GM23248 (cell line): ENCODE results near the gene THRA. TPM values are rescaled to one million over a fixed set of nuclear protein-coding genes. Genes with fewer than 3 reads are reported as not detected.

Experiments used
- DNase-seq: peaks from one replicate; pipeline ENCODE4 v3.0.0-alpha.2; 2015
- H2AFZ ChIP-seq: fragments of 200-600 bp; sonication (generic); 2 replicates; pipeline ENCODE4 v1.6.1; 2016; ENCODE audit warnings: antibody characterized with exemption
- H3F3A ChIP-seq: fragments of 200-600 bp; sonication (generic); 2 replicates; pipeline ENCODE4 v1.6.1; 2016; ENCODE audit warnings: mild to moderate bottlenecking, antibody characterized with exemption, mixed run types; ENCODE audit not compliant: insufficient read depth
- H3K27ac ChIP-seq: fragments of 200-600 bp; sonication (generic); 2 replicates; pipeline ENCODE4 v1.5.1; 2016; ENCODE audit warnings: mild to moderate bottlenecking
- H3K27me3 ChIP-seq: fragments of 200-600 bp; sonication (generic); replicated peaks from 2 replicates; pipeline ENCODE4 v1.6.1; 2016; ENCODE audit warnings: mild to moderate bottlenecking; ENCODE audit not compliant: insufficient read depth
- H3K36me3 ChIP-seq: fragments of 200-600 bp; sonication (generic); 2 replicates; pipeline ENCODE4 v1.6.1; 2016; ENCODE audit warnings: low read depth, mild to moderate bottlenecking
- H3K4me1 ChIP-seq: fragments of 200-600 bp; sonication (generic); 2 replicates; pipeline ENCODE4 v1.6.1; 2016; ENCODE audit warnings: mild to moderate bottlenecking; ENCODE audit not compliant: insufficient read depth
- H3K4me2 ChIP-seq: fragments of 200-600 bp; sonication (generic); one replicate; pipeline ENCODE4 v1.6.1; 2016; ENCODE audit warnings: mild to moderate bottlenecking; ENCODE audit not compliant: unreplicated experiment
- H3K4me3 ChIP-seq: fragments of 200-600 bp; sonication (generic); 2 replicates; pipeline ENCODE4 v1.5.1; 2016; ENCODE audit warnings: mild to moderate bottlenecking
- H3K79me2 ChIP-seq: fragments of 200-600 bp; sonication (generic); 2 replicates; pipeline ENCODE4 v1.6.1; 2016; ENCODE audit warnings: mild to moderate bottlenecking; ENCODE audit not compliant: insufficient read depth
- H3K9ac ChIP-seq: fragments of 200-600 bp; sonication (generic); 2 replicates; pipeline ENCODE4 v1.6.1; 2016; ENCODE audit warnings: mild to moderate bottlenecking
- H3K9me2 ChIP-seq: fragments of 200-600 bp; sonication (generic); 2 replicates; pipeline ENCODE4 v1.6.1; 2016; ENCODE audit warnings: mixed run types, mild to moderate bottlenecking, moderate library complexity; ENCODE audit not compliant: insufficient read depth
- H3K9me3 ChIP-seq: fragments of 200-600 bp; sonication (generic); one replicate; pipeline ENCODE4 v1.6.1; 2017; ENCODE audit warnings: low read depth
- H4K20me1 ChIP-seq: fragments of 200-600 bp; sonication (generic); 2 replicates; pipeline ENCODE4 v1.6.0; 2016; ENCODE audit not compliant: insufficient read depth
- EZH2 ChIP-seq: fragments of 200-600 bp; sonication (generic); IDR thresholded peaks from 2 replicates; pipeline ENCODE4 v1.6.1; 2018; ENCODE audit warnings: antibody characterized with exemption, mild to moderate bottlenecking; ENCODE audit not compliant: insufficient read depth, poor library complexity, severe bottlenecking
- EZH2phosphoT487 ChIP-seq: fragments of 200-600 bp; sonication (generic); IDR thresholded peaks from 2 replicates; pipeline ENCODE4 v1.6.1; 2018; ENCODE audit warnings: antibody characterized with exemption, moderate library complexity, mild to moderate bottlenecking, low read depth; ENCODE audit not compliant: insufficient read depth
- WGBS, 2 experiments: methylation state at CpG; one replicate each; pipeline ENCODE4 v1.1.6; 2015 to 2017; ENCODE audit warnings: low lambda C conversion rate in 2 of 2, low coverage in 1 of 2; ENCODE audit errors: missing lambda C conversion rate in 2 of 2; 5-methylcytosine and 5-hydroxymethylcytosine counted together
- in situ Hi-C: fragments of 300-500 bp; cut with MboI; formaldehyde crosslinking; loops from 2 replicates; pipeline ENCODE4 v1.15.0; 2020
- polyA plus RNA-seq: library from polyadenylated mRNA; unstranded; fragments of >200 nt; fragmentation: Nextera tagmentation; extraction: Ambion mirVana; gene quantifications from 2 replicates; pipeline ENCODE4 v1.2.1, GENCODE V29; 2016
- total RNA-seq: library from RNA; depleted of rRNA; stranded (reverse); fragments of >200 nt; shearing (Covaris generic); gene quantifications from 2 replicates; pipeline ENCODE4 v1.2.3, GENCODE V29; 2014

Gene THRA
- total and polyA plus RNA-seq, 2 experiments from 2014 or later: 15.8 to 33.3 TPM

DNA sequence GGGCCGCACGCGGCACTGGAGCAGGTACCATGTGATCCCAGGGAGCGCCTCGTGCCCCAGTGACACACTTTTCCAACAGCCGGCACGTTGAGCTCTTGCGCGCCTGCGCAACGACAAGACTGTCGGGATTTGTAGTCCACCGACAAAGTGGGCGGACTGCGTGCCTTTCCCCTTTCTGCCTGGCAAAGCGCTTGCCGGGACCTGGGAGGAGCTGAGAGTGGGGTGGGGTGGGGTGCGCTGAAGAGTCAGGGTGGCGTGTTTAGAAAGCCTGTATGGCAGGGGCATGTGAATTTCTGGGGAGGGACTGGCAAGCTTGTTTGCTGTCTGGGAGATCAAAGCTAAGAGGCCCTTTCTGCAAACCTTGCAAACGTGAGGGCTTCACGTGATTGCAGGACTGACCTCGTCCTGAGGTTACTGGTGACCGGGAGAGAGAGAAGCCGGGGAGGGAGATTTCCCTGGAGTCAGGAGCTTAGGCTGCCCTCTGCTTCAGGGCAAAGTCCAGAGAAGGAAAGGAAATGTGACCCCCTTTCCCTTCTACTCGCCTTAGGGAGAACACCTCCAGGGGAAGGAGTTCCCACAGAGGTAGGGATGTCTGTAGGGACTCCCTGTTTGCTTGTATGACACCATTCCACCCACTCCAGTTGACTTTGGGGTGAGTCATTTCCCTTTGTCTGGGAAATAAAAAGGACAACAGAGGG is 38.1 kb downstream of the THRA start:
- peak overlapping the region; percentile 86 for H3K4me3 ChIP-seq
- peaks cover 20% of the 10 kb centered on the region; the same call in 1 of the 2 replicates for H3F3A ChIP-seq
- H3K27me3 ChIP-seq: no peaks in the 10 kb centered on the region
- in situ Hi-C loops: no loop called here
- peak overlapping the region; percentile 96 for H3K4me2 ChIP-seq
- H3K9ac ChIP-seq: peak overlapping the region; percentile 99
- H4K20me1 ChIP-seq: no peaks in the 10 kb centered on the region
- H3K9me3 ChIP-seq: no peaks in the 10 kb centered on the region
- DNase-seq: peak; percentile 100
- H3K79me2 ChIP-seq: peaks cover 28% of the 10 kb centered on the region
- peaks cover 32% of the 10 kb centered on the region for H3K4me1 ChIP-seq
- H3K36me3 ChIP-seq: no peaks in the 10 kb centered on the region; the same call in 1 of the 2 replicates
- WGBS, 2 experiments: 1 to 2% methylated on average over 24 to 25 of the region's 25 CpGs
- H3K9me2 ChIP-seq: no peaks in the 10 kb centered on the region
- peak overlapping the region; percentile 99 for H3K27ac ChIP-seq
- TF ChIP-seq EZH2 (no peak), EZH2phosphoT487 (no peak)
- H2AFZ ChIP-seq: peak overlapping the region; percentile 48; the same call in 1 of the 2 replicates

DNA sequence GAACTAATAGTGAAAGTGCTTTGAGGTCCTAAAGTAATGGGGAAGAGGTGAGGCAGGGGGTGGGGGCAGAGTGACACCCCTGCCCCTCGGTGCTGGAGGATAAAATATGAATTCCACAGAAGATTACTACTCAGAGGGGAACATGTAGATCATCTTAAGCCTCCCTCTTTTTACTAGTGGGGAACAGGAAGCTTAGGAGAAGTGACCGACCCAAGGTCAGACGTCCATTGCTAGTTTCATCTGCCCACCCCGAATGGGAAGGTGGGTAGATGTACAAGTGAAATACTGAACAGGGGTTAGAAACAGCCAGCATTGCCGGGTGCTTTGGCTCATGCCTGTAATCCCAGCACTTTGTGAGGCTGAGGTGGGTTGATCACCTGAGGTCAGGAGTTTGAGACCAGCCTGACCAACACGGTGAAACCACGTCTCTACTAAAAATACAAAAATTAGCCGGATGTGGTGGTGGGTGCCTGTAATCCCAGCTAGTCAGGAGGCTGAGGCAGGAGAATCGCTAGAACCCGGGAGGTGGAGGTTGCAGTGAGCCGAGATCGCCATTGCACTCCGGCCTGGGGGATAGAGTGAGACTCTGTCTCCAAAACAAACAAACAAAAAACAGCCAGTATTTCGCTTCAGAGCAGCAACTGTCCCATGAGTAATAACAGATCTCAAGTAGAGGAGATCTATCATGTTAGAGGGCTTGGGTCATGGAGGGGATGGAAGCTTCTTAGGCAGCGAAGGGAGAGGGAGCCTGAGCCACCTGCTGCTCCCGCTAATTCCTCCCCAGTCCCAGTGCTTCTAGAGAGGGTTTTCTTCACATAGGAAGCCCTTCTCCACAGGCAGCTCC is 38.8 kb downstream of the THRA start:
- 64 to 65% methylated on average over 16 of the region's 16 CpGs for WGBS, 2 experiments

DNA sequence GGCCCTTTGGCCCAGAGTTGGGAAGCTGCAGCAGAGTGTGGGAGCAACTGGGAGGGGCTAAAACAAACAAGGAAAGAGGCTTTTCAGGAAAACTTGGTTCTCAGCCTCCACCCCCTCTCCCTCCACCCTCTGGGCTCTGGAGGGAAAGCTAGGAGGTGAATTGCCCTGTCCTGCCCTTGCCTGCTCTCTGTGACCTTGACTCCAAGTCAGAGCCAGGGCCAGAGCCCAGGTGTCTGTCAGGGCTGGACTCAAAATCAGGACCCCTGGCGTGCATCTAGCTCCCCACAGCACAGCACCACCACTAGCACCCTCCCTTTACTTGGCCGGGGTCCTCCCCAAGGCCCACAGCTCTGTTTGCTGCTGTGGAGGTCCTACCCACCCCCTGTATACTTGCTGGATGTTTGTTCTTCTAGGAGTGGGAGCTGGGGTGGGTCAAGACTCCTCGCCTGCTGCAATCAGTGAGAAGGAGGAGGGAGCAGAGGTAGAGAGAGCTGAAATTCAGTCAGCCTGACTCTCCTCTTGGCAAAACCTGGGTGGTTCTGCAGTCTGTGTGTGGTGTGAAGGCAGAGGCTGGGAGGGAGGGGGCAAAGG is 40.4 kb downstream of the THRA start:
- Histone ChIP-seq H3K4me2 (no peak overlapping the region), H4K20me1 (no peaks in the 10 kb centered on the region), H3K9ac (no peak overlapping the region), H3F3A (peaks cover 13% of the 10 kb centered on the region; the same call in 1 of the 2 replicates), H3K9me3 (no peaks in the 10 kb centered on the region), H3K9me2 (no peaks in the 10 kb centered on the region), H2AFZ (no peak overlapping the region), H3K4me3 (no peak overlapping the region), H3K36me3 (no peaks in the 10 kb centered on the region), H3K27me3 (no peaks in the 10 kb centered on the region), H3K79me2 (peaks cover 8% of the 10 kb centered on the region), H3K27ac (no peak overlapping the region), H3K4me1 (peaks cover 35% of the 10 kb centered on the region)
- TF ChIP-seq EZH2 (no peak), EZH2phosphoT487 (no peak)
- in situ Hi-C loops: no loop called here
- no peak for DNase-seq
- 53 to 54% methylated on average over 3 of the region's 3 CpGs for WGBS, 2 experiments

More for the DNA sequence above, 38.8 kb downstream of the THRA start:
- Histone ChIP-seq H3K27ac (peak overlapping the region; percentile 99), H4K20me1 (no peaks in the 10 kb centered on the region), H3F3A (peaks cover 20% of the 10 kb centered on the region; the same call in 1 of the 2 replicates), H3K36me3 (no peaks in the 10 kb centered on the region; the same call in 1 of the 2 replicates), H2AFZ (no peak overlapping the region), H3K4me2 (peak overlapping the region; percentile 96), H3K4me1 (peaks cover 34% of the 10 kb centered on the region), H3K9me2 (no peaks in the 10 kb centered on the region), H3K9me3 (no peaks in the 10 kb centered on the region), H3K79me2 (peaks cover 24% of the 10 kb centered on the region), H3K9ac (peak overlapping the region; percentile 99), H3K4me3 (peak overlapping the region; percentile 86), H3K27me3 (no peaks in the 10 kb centered on the region)
- TF ChIP-seq EZH2: no peak
- TF ChIP-seq EZH2phosphoT487: no peak
- in situ Hi-C loops: no loop called here
- DNase-seq: no peak

DNA sequence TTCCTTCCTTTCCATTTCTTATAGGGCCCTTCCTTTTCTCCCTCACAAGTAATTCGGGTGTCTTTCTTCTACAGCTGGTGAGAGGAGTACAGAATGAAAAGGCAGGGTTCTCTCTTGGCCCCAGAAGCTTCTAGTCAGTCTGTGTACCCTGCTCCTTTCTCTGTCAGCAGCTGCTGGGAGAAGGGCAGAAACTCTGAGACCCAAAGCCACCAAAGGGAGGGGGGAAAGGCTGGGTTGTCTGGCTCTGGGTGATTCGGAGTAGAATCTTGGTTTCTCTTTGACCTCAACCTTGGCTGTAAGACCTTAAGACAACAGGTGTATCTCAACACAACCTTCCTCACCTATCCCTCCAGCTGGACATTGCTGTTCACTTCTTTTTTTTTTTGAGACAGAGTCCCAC is 40.9 kb downstream of the THRA start:
- H3K4me3 ChIP-seq: no peak overlapping the region
- WGBS, 2 experiments: 22 to 30% methylated on average over 2 of the region's 2 CpGs
- H3K79me2 ChIP-seq: peaks cover 8% of the 10 kb centered on the region
- no peak overlapping the region for H3K27ac ChIP-seq
- peaks cover 13% of the 10 kb centered on the region; the same call in 1 of the 2 replicates for H3F3A ChIP-seq
- TF ChIP-seq EZH2phosphoT487 (no peak), EZH2 (no peak)
- no peaks in the 10 kb centered on the region for H4K20me1 ChIP-seq
- no peak overlapping the region for H2AFZ ChIP-seq
- no peak for DNase-seq
- in situ Hi-C loops: no loop called here
- no peaks in the 10 kb centered on the region for H3K9me3 ChIP-seq
- H3K9ac ChIP-seq: no peak overlapping the region
- H3K4me1 ChIP-seq: peaks cover 34% of the 10 kb centered on the region
- H3K4me2 ChIP-seq: no peak overlapping the region
- no peaks in the 10 kb centered on the region for H3K36me3 ChIP-seq
- H3K9me2 ChIP-seq: no peaks in the 10 kb centered on the region
- H3K27me3 ChIP-seq: no peaks in the 10 kb centered on the region
